ENCODE results near the gene WNT3A. TPM values are rescaled to one million over a fixed set of nuclear protein-coding genes. Genes with fewer than 3 reads are reported as not detected.

Gene WNT3A
- total RNA-seq, 1 experiment from 2014 or later = not detected

DNA sequence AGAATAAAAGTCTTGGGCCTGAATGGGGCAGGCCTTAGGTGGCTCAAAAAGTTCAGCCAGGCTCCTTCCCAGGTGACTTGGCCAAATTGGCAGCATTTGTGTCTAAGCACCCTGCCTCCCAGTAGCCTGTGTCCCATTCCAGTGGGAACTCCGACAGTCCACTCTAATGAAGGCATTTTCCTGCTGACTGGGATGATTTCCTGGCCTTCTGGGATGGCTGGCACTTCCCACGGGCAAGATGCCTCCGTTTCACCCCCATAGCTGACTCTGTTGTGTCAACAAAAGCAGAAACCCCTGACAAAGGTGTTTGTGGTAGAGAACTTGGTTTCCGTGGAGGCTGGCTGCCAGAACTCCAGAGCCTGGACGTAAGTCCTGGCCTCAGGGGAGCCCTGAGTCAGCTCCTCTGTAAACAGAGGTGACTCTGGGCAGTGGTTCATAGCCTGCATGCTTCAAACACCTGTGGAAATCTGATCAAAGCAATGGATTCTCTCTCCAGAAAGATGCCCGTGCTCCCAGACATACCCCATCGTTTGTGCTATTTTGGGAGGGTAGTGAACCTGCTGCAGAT, 36.6 kb downstream of the WNT3A start:
- intact Hi-C loops (cut with micrococcal nuclease; ENCODE audit: unreplicated experiment) = no loop called here
- peaks cover 56% of the 10 kb centered on the region for H3K27me3 ChIP-seq (replicated peaks; ENCODE audit: insufficient read depth, low read depth, low read length, poor library complexity)
- no peak overlapping the region for H3K4me3 ChIP-seq (ENCODE audit: low read depth, low read length, poor library complexity, severe bottlenecking)
- DNase-seq (ENCODE audit: low spot score) = no peak
- POLR2A ChIA-PET (ENCODE audit: low non-redundant PET) = no interaction called here
- no peak overlapping the region for H3K27ac ChIP-seq (ENCODE audit: low read depth, low read length, poor library complexity, severe bottlenecking)
- CTCF ChIA-PET = no interaction called here
- TF ChIP-seq, protein P1, sequence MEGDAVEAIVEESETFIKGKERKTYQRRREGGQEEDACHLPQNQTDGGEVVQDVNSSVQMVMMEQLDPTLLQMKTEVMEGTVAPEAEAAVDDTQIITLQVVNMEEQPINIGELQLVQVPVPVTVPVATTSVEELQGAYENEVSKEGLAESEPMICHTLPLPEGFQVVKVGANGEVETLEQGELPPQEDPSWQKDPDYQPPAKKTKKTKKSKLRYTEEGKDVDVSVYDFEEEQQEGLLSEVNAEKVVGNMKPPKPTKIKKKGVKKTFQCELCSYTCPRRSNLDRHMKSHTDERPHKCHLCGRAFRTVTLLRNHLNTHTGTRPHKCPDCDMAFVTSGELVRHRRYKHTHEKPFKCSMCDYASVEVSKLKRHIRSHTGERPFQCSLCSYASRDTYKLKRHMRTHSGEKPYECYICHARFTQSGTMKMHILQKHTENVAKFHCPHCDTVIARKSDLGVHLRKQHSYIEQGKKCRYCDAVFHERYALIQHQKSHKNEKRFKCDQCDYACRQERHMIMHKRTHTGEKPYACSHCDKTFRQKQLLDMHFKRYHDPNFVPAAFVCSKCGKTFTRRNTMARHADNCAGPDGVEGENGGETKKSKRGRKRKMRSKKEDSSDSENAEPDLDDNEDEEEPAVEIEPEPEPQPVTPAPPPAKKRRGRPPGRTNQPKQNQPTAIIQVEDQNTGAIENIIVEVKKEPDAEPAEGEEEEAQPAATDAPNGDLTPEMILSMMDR (conservative IDR thresholded peaks at IDR 0.05; ENCODE audit: low read depth, low read length) = no peak
- no peak for TF ChIP-seq EZH2 (IDR thresholded peaks at IDR 0.05; ENCODE audit: borderline replicate concordance, low read depth, low read length, poor library complexity, severe bottlenecking)
- H3K9me3 ChIP-seq (ENCODE audit: low read depth, low read length, poor library complexity, severe bottlenecking) = no peaks in the 10 kb centered on the region
- no peaks in the 10 kb centered on the region for H3K4me1 ChIP-seq (ENCODE audit: insufficient read depth, low read length, poor library complexity, severe bottlenecking)
- no peaks in the 10 kb centered on the region for H3K36me3 ChIP-seq (ENCODE audit: insufficient read depth, low read length, poor library complexity, severe bottlenecking)
- BruUV-seq (replicated peaks) = no TSS peak

DNA sequence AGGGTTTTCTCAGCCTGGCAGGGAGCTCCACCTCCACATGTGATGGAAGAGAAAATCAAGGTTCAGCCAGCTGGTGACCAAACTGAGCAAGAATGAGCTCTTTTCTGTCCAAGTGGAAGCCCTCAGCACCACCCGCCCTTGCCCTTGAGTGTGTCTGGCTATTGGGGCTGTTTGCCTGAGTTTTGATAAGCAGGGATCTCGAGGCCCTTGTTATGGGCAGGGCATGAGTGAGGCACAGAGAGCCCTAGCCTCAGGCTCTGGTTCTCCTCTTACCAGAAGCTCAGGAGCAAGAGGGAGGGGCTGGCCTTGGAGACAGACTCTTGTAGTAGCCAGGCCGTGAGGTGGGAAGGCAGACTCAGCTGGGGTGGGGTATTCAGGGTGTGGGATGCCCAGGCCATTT, 38.2 kb downstream of the WNT3A start:
- CTCF ChIA-PET = interaction anchor here (1.3 kb wide), 1 partner anchor 46 kb away, joined by 3 read pairs; no protein-coding TSS in a partner anchor
- POLR2A ChIA-PET (ENCODE audit: low non-redundant PET) = no interaction called here
- no peak for DNase-seq (ENCODE audit: low spot score)
- H3K4me3 ChIP-seq (ENCODE audit: low read depth, low read length, poor library complexity, severe bottlenecking) = no peak overlapping the region
- no peaks in the 10 kb centered on the region for H3K36me3 ChIP-seq (ENCODE audit: insufficient read depth, low read length, poor library complexity, severe bottlenecking)
- TF ChIP-seq, protein P1 (conservative IDR thresholded peaks at IDR 0.05; ENCODE audit: low read depth, low read length) = no peak
- no peak for TF ChIP-seq EZH2 (IDR thresholded peaks at IDR 0.05; ENCODE audit: borderline replicate concordance, low read depth, low read length, poor library complexity, severe bottlenecking)
- H3K9me3 ChIP-seq (ENCODE audit: low read depth, low read length, poor library complexity, severe bottlenecking) = no peaks in the 10 kb centered on the region
- no TSS peak for BruUV-seq (replicated peaks)
- no peaks in the 10 kb centered on the region for H3K4me1 ChIP-seq (ENCODE audit: insufficient read depth, low read length, poor library complexity, severe bottlenecking)
- peaks cover 53% of the 10 kb centered on the region for H3K27me3 ChIP-seq (replicated peaks; ENCODE audit: insufficient read depth, low read depth, low read length, poor library complexity)
- no peak overlapping the region for H3K27ac ChIP-seq (ENCODE audit: low read depth, low read length, poor library complexity, severe bottlenecking)
- intact Hi-C loops (cut with micrococcal nuclease; ENCODE audit: unreplicated experiment) = no loop called here

DNA sequence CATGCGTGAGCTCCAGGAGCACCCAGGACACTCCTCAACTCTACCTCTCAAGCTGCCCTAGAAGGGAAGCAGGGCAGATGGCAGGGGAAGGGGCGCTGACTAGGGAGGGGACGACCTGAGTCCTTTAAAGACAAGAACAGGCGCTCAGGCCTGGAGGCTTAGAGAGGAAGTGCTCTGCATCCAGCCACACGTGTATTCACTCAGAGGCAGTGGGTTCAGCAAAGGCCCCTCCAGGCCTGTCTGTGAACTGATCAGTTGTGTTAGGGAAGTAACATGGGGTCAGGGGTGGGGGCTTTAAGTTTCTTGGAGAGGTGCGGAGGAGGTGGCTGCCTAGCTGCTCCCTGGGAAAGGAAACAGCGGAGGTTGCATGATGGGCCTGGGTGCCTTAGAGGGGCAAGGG, 38.6 kb downstream of the WNT3A start:
- Histone ChIP-seq H3K4me1 (ENCODE audit: insufficient read depth, low read length, poor library complexity, severe bottlenecking) (no peaks in the 10 kb centered on the region), H3K36me3 (ENCODE audit: insufficient read depth, low read length, poor library complexity, severe bottlenecking) (no peaks in the 10 kb centered on the region), H3K9me3 (ENCODE audit: low read depth, low read length, poor library complexity, severe bottlenecking) (no peaks in the 10 kb centered on the region), H3K4me3 (ENCODE audit: low read depth, low read length, poor library complexity, severe bottlenecking) (no peak overlapping the region), H3K27me3 (replicated peaks; ENCODE audit: insufficient read depth, low read depth, low read length, poor library complexity) (peaks cover 51% of the 10 kb centered on the region), H3K27ac (ENCODE audit: low read depth, low read length, poor library complexity, severe bottlenecking) (no peak overlapping the region)
- CTCF ChIA-PET = interaction anchor here (1.3 kb wide), 1 partner anchor 46 kb away, joined by 3 read pairs; no protein-coding TSS in a partner anchor
- intact Hi-C loops (cut with micrococcal nuclease; ENCODE audit: unreplicated experiment) = no loop called here
- POLR2A ChIA-PET (ENCODE audit: low non-redundant PET) = no interaction called here
- no TSS peak for BruUV-seq (replicated peaks)
- TF ChIP-seq, protein P1 (conservative IDR thresholded peaks at IDR 0.05; ENCODE audit: low read depth, low read length) = no peak
- TF ChIP-seq EZH2 (IDR thresholded peaks at IDR 0.05; ENCODE audit: borderline replicate concordance, low read depth, low read length, poor library complexity, severe bottlenecking) = no peak
- no peak for DNase-seq (ENCODE audit: low spot score)
